Ectodermal cell (in vitro differentiated cells): ENCODE results near the gene NCCRP1.
"Not testable (repeated sequence)": the region's sequence is repeated elsewhere in the genome, so short reads cannot be mapped to it uniquely, and the experiment has no call there.

Experiments
- H3K27ac ChIP-seq: 2 replicates; pipeline ENCODE4 v1.7.0; 2013; ENCODE audit warnings: mild to moderate bottlenecking, low read depth, low read length; ENCODE audit not compliant: insufficient read depth, poor library complexity, severe bottlenecking
- H3K27me3 ChIP-seq: 2 replicates; pipeline ENCODE4 v1.7.0; 2013; ENCODE audit warnings: mild to moderate bottlenecking, low read length; ENCODE audit not compliant: insufficient read depth, control insufficient read depth, poor library complexity, severe bottlenecking
- H3K36me3 ChIP-seq: one replicate; pipeline ENCODE4 v1.7.0; 2013; ENCODE audit warnings: low read length; ENCODE audit not compliant: control insufficient read depth, insufficient read depth
- H3K4me1 ChIP-seq: one replicate; pipeline ENCODE4 v1.7.0; 2013; ENCODE audit warnings: low read length; ENCODE audit not compliant: control insufficient read depth, insufficient read depth
- H3K4me3 ChIP-seq: 2 replicates; pipeline ENCODE4 v1.7.0; 2013; ENCODE audit warnings: low read depth, low read length, control low read depth; ENCODE audit not compliant: insufficient read depth
- H3K9me3 ChIP-seq: 2 replicates; pipeline ENCODE4 v1.7.0; 2013; ENCODE audit warnings: mild to moderate bottlenecking, low read length, moderate library complexity; ENCODE audit not compliant: control insufficient read depth
- WGBS, 2 experiments: methylation state at CpG; one replicate each; pipeline ENCODE4 v1.1.7; 2013; ENCODE audit warnings: missing lambda C conversion rate in 2 of 2; 5-methylcytosine and 5-hydroxymethylcytosine counted together

The NCCRP1 gene

GRCh38 chr19:39223703-39224279, 27.0 kb downstream of the NCCRP1 start:
- 19 to 26% methylated on average over 4 of the region's 4 CpGs for WGBS, 2 experiments
- H3K36me3 ChIP-seq: no peaks in the 10 kb centered on the region
- no peak overlapping the region for H3K4me3 ChIP-seq
- H3K4me1 ChIP-seq: no peaks in the 10 kb centered on the region
- no peak overlapping the region for H3K27ac ChIP-seq
- no peaks in the 10 kb centered on the region for H3K9me3 ChIP-seq
- H3K27me3 ChIP-seq: peaks cover 18% of the 10 kb centered on the region

DNA sequence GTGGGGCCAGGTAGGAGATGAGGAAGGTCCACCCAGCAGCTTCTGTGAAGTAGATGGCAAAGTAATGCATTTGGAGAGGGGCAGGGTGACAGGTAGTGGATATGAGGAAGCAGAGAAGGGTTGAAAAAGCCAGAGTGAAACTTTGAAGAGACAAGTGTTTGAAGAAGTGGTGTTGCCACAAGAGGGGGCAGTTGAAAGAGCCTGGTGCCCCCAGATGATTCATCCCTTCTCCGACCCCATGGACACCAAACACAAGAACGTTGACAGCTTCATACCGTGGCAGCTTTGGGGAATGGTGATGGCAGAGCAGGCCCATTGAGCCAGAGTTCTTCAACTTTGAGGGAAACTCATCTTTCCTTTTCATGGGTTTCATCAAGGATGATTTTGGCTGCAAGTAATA, 28.1 kb downstream of the NCCRP1 start:
- H3K4me3 ChIP-seq: no peak overlapping the region
- peaks cover 15% of the 10 kb centered on the region for H3K27me3 ChIP-seq
- WGBS, 2 experiments: 28 to 29% methylated on average over 3 of the region's 3 CpGs
- no peaks in the 10 kb centered on the region for H3K9me3 ChIP-seq
- no peak overlapping the region for H3K27ac ChIP-seq
- no peaks in the 10 kb centered on the region for H3K36me3 ChIP-seq
- no peaks in the 10 kb centered on the region for H3K4me1 ChIP-seq

GRCh38 chr19:39230096-39230764, 33.5 kb downstream of the NCCRP1 start:
- Histone ChIP-seq H3K4me3 (no peak overlapping the region), H3K36me3 (no peaks in the 10 kb centered on the region), H3K27me3 (peaks cover 16% of the 10 kb centered on the region), H3K27ac (no peak overlapping the region), H3K4me1 (no peaks in the 10 kb centered on the region), H3K9me3 (no peaks in the 10 kb centered on the region)
- WGBS, 2 experiments: 70 to 76% methylated on average over 1 to 2 of the region's 2 CpGs

DNA sequence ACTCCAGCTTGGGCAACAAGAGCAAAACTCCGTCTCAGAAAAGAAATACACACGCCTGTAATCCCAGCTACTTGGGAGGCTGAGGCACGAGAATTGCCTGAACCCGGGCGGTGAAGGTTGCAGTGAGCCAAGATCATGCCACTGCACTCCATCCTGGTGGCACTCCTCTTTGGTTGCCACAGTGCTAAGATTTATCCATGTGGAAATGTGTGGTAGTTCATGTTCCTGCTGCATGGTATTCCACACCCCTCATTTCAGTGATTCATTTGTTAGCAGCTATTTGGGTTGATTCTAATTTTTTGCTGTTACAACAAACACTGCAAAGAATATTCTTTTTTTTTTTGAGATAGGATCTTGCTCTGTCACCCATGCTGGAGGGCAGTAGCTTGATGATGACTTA, 35.9 kb downstream of the NCCRP1 start:
- Histone ChIP-seq H3K9me3 (no peaks in the 10 kb centered on the region), H3K27ac (no peak overlapping the region), H3K4me3 (no peak overlapping the region), H3K36me3 (no peaks in the 10 kb centered on the region), H3K4me1 (no peaks in the 10 kb centered on the region), H3K27me3 (peaks cover 6% of the 10 kb centered on the region)
- 83 to 89% methylated on average over 5 of the region's 5 CpGs for WGBS, 2 experiments

DNA sequence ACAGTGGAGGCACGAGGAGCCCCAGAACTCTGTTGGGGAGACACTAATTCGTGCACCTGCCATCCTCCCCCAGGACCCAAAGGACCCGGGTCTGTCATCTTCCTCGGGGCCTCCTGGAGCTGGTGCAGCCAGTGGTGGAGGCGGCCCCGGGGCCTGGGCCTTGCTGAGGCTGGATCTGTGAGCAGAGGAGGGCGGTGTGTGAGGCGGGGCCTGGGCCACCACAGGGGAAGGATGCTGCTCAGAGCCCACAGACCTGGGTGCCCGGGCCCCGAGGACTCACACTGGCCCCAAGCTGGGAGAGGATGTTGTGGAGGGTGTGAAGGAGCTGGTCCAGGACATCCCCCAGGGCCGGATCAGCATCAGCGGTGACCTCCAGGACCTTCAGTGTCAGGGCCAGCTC, 39.8 kb downstream of the NCCRP1 start:
- H3K4me3 ChIP-seq: no peak overlapping the region
- no peaks in the 10 kb centered on the region for H3K4me1 ChIP-seq
- H3K27ac ChIP-seq: no peak overlapping the region
- H3K27me3 ChIP-seq: peaks cover 19% of the 10 kb centered on the region
- 84 to 85% methylated on average over 12 of the region's 12 CpGs for WGBS, 2 experiments
- no peaks in the 10 kb centered on the region for H3K9me3 ChIP-seq
- no peaks in the 10 kb centered on the region for H3K36me3 ChIP-seq

DNA sequence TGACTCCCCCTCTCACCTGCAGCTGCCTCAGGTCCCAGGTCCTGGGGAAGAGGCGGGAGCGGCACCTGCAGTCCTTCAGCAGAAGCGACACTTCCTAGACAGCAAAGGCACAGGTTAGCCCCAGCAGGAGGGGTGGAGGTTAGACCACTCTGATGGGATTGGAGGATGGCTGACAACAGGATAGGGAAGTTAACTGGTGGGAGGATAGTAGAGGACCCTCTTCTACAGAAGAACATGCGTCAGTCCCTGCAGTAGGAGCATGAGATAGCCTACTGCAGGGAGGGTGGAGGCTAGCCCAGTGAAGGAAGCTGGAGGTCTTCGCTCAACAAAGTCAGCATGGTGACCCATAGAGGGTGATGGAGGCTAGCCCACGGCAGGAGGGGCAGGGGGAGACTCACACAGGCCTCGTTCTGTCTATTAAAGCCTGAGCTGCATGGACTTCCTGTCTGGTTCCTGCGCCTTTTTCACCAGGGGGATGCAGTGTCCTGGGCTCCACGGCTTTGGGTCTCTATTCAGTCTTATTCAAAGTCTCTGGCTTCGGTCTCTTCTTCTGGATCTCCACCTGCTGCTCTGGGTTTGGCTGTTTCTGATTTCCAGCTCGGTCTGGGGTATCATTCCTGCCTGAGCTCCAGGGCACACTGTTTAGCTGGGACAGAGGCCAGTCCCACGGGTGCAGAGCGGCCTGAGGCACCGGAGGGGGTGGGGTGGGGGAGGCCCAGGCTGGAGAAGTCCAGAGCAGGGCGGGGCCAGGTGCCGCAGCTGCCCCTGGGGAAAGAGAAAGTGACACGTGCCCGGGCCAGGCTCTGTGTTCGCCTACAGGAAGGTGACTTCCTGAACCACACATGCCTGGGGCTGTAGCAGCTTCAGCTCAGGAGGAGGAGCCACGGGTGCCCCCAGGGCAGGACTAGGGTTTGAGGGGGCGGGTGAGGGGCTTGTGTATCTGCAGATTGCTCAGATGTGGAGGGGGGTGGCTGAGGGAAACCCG, 40.7 kb downstream of the NCCRP1 start:
- H3K9me3 ChIP-seq: no peaks in the 10 kb centered on the region
- WGBS, 2 experiments: 58 to 60% methylated on average over 22 of the region's 22 CpGs
- no peak overlapping the region for H3K4me3 ChIP-seq
- H3K27me3 ChIP-seq: peaks cover 19% of the 10 kb centered on the region
- no peaks in the 10 kb centered on the region for H3K36me3 ChIP-seq
- no peaks in the 10 kb centered on the region for H3K4me1 ChIP-seq
- no peak overlapping the region for H3K27ac ChIP-seq

DNA sequence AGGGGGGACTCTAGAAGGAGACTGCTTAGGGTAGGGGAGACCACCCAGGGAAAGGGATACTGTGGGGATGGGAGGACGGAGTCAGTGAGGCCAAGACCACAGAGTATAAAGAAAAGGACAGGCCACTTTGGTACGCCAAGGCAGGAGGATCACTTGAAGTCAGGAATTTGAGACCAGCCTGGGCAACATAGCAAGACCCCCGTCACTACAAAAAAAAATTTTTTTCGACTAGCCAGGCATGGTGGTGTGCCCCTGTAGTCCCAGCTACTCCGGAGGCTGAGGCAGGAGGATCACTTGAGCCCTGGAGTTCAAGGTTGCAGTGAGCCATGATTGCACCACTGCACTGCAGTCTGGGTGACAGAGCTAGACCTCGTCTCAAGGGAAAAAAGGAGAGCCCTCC, 41.4 kb downstream of the NCCRP1 start:
- Histone ChIP-seq H3K4me3 (no peak overlapping the region), H3K27ac (no peak overlapping the region), H3K4me1 (no peaks in the 10 kb centered on the region), H3K36me3 (no peaks in the 10 kb centered on the region), H3K9me3 (no peaks in the 10 kb centered on the region), H3K27me3 (peaks cover 16% of the 10 kb centered on the region)
- WGBS, 2 experiments: 85 to 87% methylated on average over 6 of the region's 6 CpGs

- Histone ChIP-seq H3K27me3 (peaks cover 17% of the 10 kb centered on the region), H3K9me3 (no peaks in the 10 kb centered on the region), H3K4me1 (no peaks in the 10 kb centered on the region), H3K27ac (no peak overlapping the region), H3K4me3 (no peak overlapping the region), H3K36me3 (no peaks in the 10 kb centered on the region)
- 85 to 91% methylated on average over 6 of the region's 6 CpGs for WGBS, 2 experiments
Measured at GRCh38 chr19:39238944-39239343, 42.2 kb downstream of the NCCRP1 start.

GRCh38 chr19:39240421-39240820, 43.7 kb downstream of the NCCRP1 start:
- Histone ChIP-seq H3K4me1 (no peaks in the 10 kb centered on the region), H3K27ac (no peak overlapping the region), H3K9me3 (no peaks in the 10 kb centered on the region), H3K36me3 (no peaks in the 10 kb centered on the region), H3K4me3 (no peak overlapping the region), H3K27me3 (peaks cover 19% of the 10 kb centered on the region)
- 89 to 90% methylated on average over 7 of the region's 7 CpGs for WGBS, 2 experiments

DNA sequence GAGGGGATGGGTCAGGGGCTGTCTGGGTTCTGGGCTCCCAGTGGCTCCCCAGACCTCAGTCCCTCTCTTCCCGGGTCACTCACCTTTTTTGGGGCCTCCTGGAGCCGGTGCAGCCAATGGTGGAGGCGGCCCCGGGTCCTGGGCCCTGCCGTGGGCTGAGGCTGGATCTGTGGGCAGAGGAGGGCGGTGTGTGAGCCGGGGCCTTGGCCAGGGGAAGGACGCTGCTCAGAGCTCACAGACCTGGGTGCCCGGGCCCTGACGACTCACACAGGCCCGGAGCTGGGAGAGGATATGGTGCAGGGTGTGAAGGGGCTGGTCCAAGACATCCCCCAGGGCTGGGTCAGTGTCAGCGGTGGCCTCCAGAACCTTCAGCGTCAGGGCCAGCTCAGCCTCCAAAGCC, 47.0 kb downstream of the NCCRP1 start:
- 84 to 89% methylated on average over 12 of the region's 13 CpGs for WGBS, 2 experiments
- H3K27ac ChIP-seq: not testable (repeated sequence)

More for the DNA sequence above, 47.0 kb downstream of the NCCRP1 start:
- not testable (repeated sequence) for H3K4me1 ChIP-seq, H3K9me3 ChIP-seq, H3K4me3 ChIP-seq, H3K36me3 ChIP-seq
- peaks cover 34% of the 10 kb centered on the region for H3K27me3 ChIP-seq
